Measurements from ENCODE around the gene VPS11.

DNA sequence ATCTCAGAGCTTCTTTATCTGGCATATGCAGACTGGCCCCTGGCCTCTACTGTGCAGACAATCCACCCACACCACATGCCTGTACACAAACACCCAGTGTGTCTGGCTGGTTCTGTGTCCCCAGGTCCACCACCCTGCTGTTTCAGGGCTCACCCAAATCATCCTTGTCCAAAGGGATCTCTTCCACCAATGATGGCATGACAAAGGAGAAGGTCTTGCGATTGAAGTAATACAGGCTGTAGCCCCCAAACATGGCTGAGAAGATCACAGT, 38.6 kb upstream of the VPS11 start:
- TF ChIP-seq EZH2phosphoT487 (IDR thresholded peaks at IDR 0.05; ENCODE audit: insufficient read depth, low read depth) = no peak
- TF ChIP-seq EZH2 (IDR thresholded peaks at IDR 0.05; ENCODE audit: insufficient read depth, poor library complexity, severe bottlenecking) = no peak
